D721Med (cell line): ENCODE data around the gene SESN1.

Source experiments
- DNase-seq: peaks from one replicate; pipeline ENCODE4 v3.0.0; 2011; ENCODE audit warnings: low spot score; ENCODE audit not compliant: insufficient read length
- FAIRE-seq: peaks from 2 replicates; lab custom pipeline; 2011; peaks lifted over from hg19 to GRCh38; lab: Jason Lieb, UNC
- TF ChIP-seq, protein P1 (sequence below): IDR thresholded peaks from 2 replicates; pipeline ENCODE4 v1.5.1; 2012; ENCODE audit warnings: mild to moderate bottlenecking, control low read depth; ENCODE audit not compliant: insufficient read depth; ENCODE audit errors: missing control alignments

SESN1 gene

DNA sequence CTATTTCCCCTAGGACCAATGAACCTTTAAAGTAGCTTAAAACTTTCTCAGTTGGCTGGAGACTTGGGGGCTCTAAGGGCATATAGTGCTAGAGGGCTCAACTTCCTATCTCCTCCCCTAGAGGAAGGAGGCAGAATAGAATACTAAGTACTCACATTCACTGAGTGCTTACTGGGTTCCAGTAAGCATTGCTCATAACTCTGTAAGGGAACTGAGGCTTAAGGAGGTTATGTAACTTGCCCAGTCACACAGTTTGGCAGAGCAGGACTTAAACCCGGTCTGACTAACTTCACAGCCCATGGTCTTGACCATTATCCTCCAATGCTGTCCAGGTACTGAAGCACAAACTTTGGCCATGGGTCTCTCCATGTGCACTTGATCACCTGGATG, 12.5 kb downstream of the SESN1 start:
- TF ChIP-seq, protein P1, sequence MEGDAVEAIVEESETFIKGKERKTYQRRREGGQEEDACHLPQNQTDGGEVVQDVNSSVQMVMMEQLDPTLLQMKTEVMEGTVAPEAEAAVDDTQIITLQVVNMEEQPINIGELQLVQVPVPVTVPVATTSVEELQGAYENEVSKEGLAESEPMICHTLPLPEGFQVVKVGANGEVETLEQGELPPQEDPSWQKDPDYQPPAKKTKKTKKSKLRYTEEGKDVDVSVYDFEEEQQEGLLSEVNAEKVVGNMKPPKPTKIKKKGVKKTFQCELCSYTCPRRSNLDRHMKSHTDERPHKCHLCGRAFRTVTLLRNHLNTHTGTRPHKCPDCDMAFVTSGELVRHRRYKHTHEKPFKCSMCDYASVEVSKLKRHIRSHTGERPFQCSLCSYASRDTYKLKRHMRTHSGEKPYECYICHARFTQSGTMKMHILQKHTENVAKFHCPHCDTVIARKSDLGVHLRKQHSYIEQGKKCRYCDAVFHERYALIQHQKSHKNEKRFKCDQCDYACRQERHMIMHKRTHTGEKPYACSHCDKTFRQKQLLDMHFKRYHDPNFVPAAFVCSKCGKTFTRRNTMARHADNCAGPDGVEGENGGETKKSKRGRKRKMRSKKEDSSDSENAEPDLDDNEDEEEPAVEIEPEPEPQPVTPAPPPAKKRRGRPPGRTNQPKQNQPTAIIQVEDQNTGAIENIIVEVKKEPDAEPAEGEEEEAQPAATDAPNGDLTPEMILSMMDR, result no peak
- FAIRE-seq (no peak), DNase-seq (no peak)

- DNase-seq (no peak), FAIRE-seq (no peak)
- TF ChIP-seq, protein P1, result no peak
Observed at GRCh38 chr6:109081516-109082187, 13.0 kb downstream of the SESN1 start.

- FAIRE-seq (no peak), DNase-seq (no peak)
- TF ChIP-seq, protein P1, result no peak
Observed at GRCh38 chr6:109081026-109081425, 13.6 kb downstream of the SESN1 start.

DNA sequence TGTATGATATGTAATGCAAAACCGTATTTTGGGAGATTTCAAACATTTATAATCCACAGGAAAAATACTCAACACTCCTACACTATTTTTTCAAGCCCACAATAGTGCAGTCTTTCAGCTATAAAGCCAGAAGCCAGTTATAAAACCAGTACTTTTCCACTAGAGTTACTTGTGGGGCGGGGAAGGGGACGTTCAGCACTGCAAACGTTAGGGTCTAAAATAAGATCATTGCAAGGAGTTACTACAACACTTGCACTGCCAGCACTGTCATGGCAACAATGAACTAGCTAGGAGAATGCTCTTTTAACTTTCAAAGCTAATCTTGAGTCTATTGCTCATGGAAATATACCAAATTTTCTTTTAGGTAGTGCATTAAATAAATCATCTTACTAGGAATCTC, 14.7 kb downstream of the SESN1 start:
- TF ChIP-seq, protein P1, result no peak
- DNase-seq, result no peak
- FAIRE-seq, result no peak

- no peak for FAIRE-seq
- no peak for DNase-seq
- TF ChIP-seq, protein P1, result no peak
Observed at GRCh38 chr6:109076377-109076776, 18.3 kb downstream of the SESN1 start.

DNA sequence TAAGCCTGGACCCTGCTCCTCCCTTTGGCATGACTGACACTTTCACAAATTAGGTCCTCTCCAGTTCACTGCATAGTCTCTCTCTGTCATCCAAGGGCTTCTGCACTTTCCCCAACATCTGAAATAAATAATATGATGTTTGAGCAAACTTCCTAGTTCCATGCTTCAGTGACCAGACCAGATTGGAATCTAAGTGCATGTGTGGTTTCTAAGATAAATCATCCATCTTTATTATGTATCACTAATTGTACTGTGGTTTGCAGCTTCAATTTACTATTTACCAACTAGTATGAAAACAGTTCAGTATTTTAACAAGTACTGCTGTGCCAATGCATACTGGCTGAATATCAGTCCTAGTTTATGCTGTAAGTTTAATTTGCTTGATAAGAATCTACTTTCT, 18.7 kb downstream of the SESN1 start:
- FAIRE-seq (no peak), DNase-seq (no peak)
- TF ChIP-seq, protein P1, result no peak

DNA sequence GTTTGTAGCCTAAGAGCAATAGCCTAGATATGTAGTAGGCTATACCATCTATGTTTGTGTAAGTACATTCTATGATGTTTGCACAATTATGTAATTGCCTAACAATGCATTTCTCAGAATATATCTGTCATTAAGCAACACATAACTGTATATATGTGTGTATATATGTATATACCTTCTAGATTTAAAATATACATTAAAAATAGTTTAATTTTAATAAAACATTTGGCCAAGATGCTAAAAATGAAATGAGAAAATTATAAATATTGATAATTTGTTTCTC, 20.6 kb downstream of the SESN1 start:
- no peak for FAIRE-seq
- DNase-seq, result no peak
- TF ChIP-seq, protein P1, result no peak
